ENCODE measurements around the gene SCTR.

SCTR gene

GRCh38 chr2:119461811-119462210 is 62.5 kb downstream of the SCTR start:
- Histone ChIP-seq H3K4me3 (ENCODE audit: low read length) (no peak overlapping the region), H4K20me1 (ENCODE audit: insufficient read depth, low read length) (no peaks in the 10 kb centered on the region), H3K36me3 (replicated peaks; ENCODE audit: low read depth, low read length) (no peaks in the 10 kb centered on the region), H3K27me3 (ENCODE audit: low read depth, low read length) (no peaks in the 10 kb centered on the region), H3K4me1 (ENCODE audit: low read length) (no peaks in the 10 kb centered on the region), H3K9me3 (ENCODE audit: insufficient read depth, low read length) (no peaks in the 10 kb centered on the region), H3K9ac (ENCODE audit: low read length) (no peak overlapping the region), H3K4me2 (ENCODE audit: low read length) (no peak overlapping the region), H3K27ac (ENCODE audit: low read length) (no peak overlapping the region), H3K79me2 (ENCODE audit: low read length) (no peaks in the 10 kb centered on the region), H2AFZ (ENCODE audit: low read depth, low read length) (no peak overlapping the region)
- TF ChIP-seq, protein P1, sequence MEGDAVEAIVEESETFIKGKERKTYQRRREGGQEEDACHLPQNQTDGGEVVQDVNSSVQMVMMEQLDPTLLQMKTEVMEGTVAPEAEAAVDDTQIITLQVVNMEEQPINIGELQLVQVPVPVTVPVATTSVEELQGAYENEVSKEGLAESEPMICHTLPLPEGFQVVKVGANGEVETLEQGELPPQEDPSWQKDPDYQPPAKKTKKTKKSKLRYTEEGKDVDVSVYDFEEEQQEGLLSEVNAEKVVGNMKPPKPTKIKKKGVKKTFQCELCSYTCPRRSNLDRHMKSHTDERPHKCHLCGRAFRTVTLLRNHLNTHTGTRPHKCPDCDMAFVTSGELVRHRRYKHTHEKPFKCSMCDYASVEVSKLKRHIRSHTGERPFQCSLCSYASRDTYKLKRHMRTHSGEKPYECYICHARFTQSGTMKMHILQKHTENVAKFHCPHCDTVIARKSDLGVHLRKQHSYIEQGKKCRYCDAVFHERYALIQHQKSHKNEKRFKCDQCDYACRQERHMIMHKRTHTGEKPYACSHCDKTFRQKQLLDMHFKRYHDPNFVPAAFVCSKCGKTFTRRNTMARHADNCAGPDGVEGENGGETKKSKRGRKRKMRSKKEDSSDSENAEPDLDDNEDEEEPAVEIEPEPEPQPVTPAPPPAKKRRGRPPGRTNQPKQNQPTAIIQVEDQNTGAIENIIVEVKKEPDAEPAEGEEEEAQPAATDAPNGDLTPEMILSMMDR (IDR thresholded peaks at IDR 0.05; ENCODE audit: low read depth, low read length) = no peak
- no peak for TF ChIP-seq EZH2phosphoT487 (IDR thresholded peaks at IDR 0.05; ENCODE audit: low read depth)

- no peaks in the 10 kb centered on the region for H4K20me1 ChIP-seq (ENCODE audit: insufficient read depth, low read length)
- H2AFZ ChIP-seq (ENCODE audit: low read depth, low read length) = no peak overlapping the region
- H3K27me3 ChIP-seq (ENCODE audit: low read depth, low read length) = peaks cover 3% of the 10 kb centered on the region; the same call in 1 of the 2 replicates
- H3K4me3 ChIP-seq (ENCODE audit: low read length) = no peak overlapping the region
- no peak overlapping the region for H3K9ac ChIP-seq (ENCODE audit: low read length)
- H3K27ac ChIP-seq (ENCODE audit: low read length) = no peak overlapping the region
- H3K4me2 ChIP-seq (ENCODE audit: low read length) = no peak overlapping the region
- TF ChIP-seq EZH2phosphoT487 (IDR thresholded peaks at IDR 0.05; ENCODE audit: low read depth) = no peak
- TF ChIP-seq, protein P1 (IDR thresholded peaks at IDR 0.05; ENCODE audit: low read depth, low read length) = no peak
- H3K4me1 ChIP-seq (ENCODE audit: low read length) = no peaks in the 10 kb centered on the region
- no peaks in the 10 kb centered on the region for H3K36me3 ChIP-seq (replicated peaks; ENCODE audit: low read depth, low read length)
- no peaks in the 10 kb centered on the region for H3K9me3 ChIP-seq (ENCODE audit: insufficient read depth, low read length)
- H3K79me2 ChIP-seq (ENCODE audit: low read length) = no peaks in the 10 kb centered on the region
Measured at GRCh38 chr2:119460076-119460475, 64.2 kb downstream of the SCTR start.

DNA sequence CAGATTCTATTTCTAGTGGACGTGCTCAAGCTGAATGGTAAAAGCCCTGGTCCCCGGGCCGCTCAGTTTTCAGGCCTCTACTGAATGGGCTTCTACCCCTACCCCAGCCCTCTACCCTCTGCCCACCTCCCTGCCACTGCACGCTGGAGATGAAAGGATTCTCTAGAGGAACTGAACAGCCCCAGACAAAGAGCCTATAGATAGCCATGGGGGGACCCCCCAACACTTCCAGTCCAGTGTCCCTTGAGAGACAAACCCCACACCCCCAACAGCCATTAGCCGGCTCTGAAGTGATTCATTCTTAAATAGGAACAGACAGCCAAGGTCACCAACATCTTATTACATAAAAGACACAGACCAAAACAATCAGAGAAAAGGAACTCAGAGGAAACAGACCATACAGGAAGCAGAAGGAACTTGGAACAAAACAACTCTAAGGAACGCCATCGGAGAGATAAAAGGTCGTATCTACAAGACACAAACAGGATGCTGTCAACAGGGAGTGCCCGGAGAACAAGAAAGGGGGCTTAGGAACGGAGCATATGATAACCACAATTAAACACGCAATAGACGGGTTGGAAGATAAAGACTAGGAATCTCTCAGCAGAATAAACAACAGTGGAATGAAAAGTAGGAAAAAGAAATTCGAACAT is 69.1 kb downstream of the SCTR start:
- H2AFZ ChIP-seq (ENCODE audit: low read depth, low read length) = no peak overlapping the region
- TF ChIP-seq, protein P1 (IDR thresholded peaks at IDR 0.05; ENCODE audit: low read depth, low read length) = no peak
- no peak for TF ChIP-seq EZH2phosphoT487 (IDR thresholded peaks at IDR 0.05; ENCODE audit: low read depth)

DNA sequence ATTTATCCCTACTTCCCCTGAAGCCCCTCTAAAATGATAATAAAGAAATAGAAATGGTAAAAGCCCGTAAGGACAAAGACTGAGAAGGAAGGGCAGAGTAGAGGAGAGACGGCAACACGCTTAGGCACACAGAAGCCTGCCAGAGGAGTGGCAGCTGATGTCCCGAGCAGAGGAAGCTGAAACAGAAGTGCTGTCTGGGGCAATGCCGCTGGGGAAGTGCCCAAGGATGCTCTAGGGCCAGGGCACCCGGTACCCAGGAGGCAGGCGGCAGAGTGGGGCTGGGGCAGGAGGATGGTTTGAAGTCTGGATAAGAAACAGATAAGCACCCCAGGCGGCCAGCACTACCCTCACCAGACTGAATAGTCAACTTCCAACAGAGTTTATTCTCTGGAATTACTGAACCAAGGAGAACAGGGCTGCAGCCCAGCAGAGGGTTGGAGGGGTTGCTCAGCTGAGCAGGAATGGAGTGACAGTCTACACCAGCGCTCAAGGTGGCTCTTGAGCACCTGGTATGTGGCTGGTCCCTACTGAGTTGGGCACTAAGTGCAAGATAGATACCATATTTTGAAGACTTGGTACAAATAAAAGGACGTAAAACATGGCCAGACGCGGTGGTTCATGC is 70.2 kb downstream of the SCTR start:
- no peaks in the 10 kb centered on the region for H3K79me2 ChIP-seq (ENCODE audit: low read length)
- H3K9ac ChIP-seq (ENCODE audit: low read length) = no peak overlapping the region
- H3K4me3 ChIP-seq (ENCODE audit: low read length) = no peak overlapping the region
- no peaks in the 10 kb centered on the region for H3K36me3 ChIP-seq (replicated peaks; ENCODE audit: low read depth, low read length)
- H3K4me2 ChIP-seq (ENCODE audit: low read length) = no peak overlapping the region
- no peaks in the 10 kb centered on the region for H3K9me3 ChIP-seq (ENCODE audit: insufficient read depth, low read length)
- H2AFZ ChIP-seq (ENCODE audit: low read depth, low read length) = no peak overlapping the region
- H3K27ac ChIP-seq (ENCODE audit: low read length) = no peak overlapping the region
- H3K27me3 ChIP-seq (ENCODE audit: low read depth, low read length) = peaks cover 4% of the 10 kb centered on the region
- no peaks in the 10 kb centered on the region for H3K4me1 ChIP-seq (ENCODE audit: low read length)
- TF ChIP-seq EZH2phosphoT487 (IDR thresholded peaks at IDR 0.05; ENCODE audit: low read depth) = no peak
- TF ChIP-seq, protein P1 (IDR thresholded peaks at IDR 0.05; ENCODE audit: low read depth, low read length) = no peak
- H4K20me1 ChIP-seq (ENCODE audit: insufficient read depth, low read length) = no peaks in the 10 kb centered on the region

More for the DNA sequence above, 69.1 kb downstream of the SCTR start:
- H3K4me2 ChIP-seq (ENCODE audit: low read length) = no peak overlapping the region
- H3K4me1 ChIP-seq (ENCODE audit: low read length) = no peaks in the 10 kb centered on the region
- no peaks in the 10 kb centered on the region for H3K79me2 ChIP-seq (ENCODE audit: low read length)
- H3K4me3 ChIP-seq (ENCODE audit: low read length) = no peak overlapping the region
- H4K20me1 ChIP-seq (ENCODE audit: insufficient read depth, low read length) = no peaks in the 10 kb centered on the region
- H3K9me3 ChIP-seq (ENCODE audit: insufficient read depth, low read length) = no peaks in the 10 kb centered on the region
- H3K27ac ChIP-seq (ENCODE audit: low read length) = no peak overlapping the region
- no peaks in the 10 kb centered on the region for H3K36me3 ChIP-seq (replicated peaks; ENCODE audit: low read depth, low read length)
- H3K27me3 ChIP-seq (ENCODE audit: low read depth, low read length) = peaks cover 4% of the 10 kb centered on the region; the same call in 1 of the 2 replicates
- no peak overlapping the region for H3K9ac ChIP-seq (ENCODE audit: low read length)
